Neural cell (in vitro differentiated cells): Measurements from ENCODE around the gene GBP2. TPM values are rescaled to one million over a fixed set of nuclear protein-coding genes. Genes with fewer than 3 reads are reported as not detected.

Experiments used
- H2AFZ ChIP-seq: fragments of 200-600, 300-800 bp; sonication (generic), shearing (Covaris generic); 2 replicates; pipeline ENCODE4 v1.6.0; 2014; ENCODE audit warnings: low read depth, mild to moderate bottlenecking, antibody characterized with exemption, low read length, moderate library complexity
- H3F3A ChIP-seq: fragments of 200-600 bp; shearing (Covaris generic); 2 replicates; pipeline ENCODE4 v1.6.1; 2016; ENCODE audit warnings: mild to moderate bottlenecking, moderate library complexity, mixed read lengths, antibody characterized with exemption, low read length; ENCODE audit not compliant: insufficient read depth, poor library complexity, severe bottlenecking
- H3K27ac ChIP-seq: fragments of 200-600, 300-800 bp; sonication (generic), shearing (Covaris generic); 2 replicates; pipeline ENCODE4 v1.5.1; 2014; ENCODE audit warnings: mild to moderate bottlenecking, low read length, moderate library complexity
- H3K27me3 ChIP-seq: fragments of 300-800, 200-600 bp; sonication (generic), shearing (Covaris generic); 2 replicates; pipeline ENCODE4 v1.6.0; 2014; ENCODE audit warnings: mild to moderate bottlenecking, low read depth, low read length, moderate library complexity; ENCODE audit not compliant: insufficient read depth
- H3K36me3 ChIP-seq: fragments of 300-800, 200-600 bp; sonication (generic), shearing (Covaris generic); 2 replicates; pipeline ENCODE4 v1.5.1; 2014; ENCODE audit warnings: mild to moderate bottlenecking, antibody characterized with exemption, low read length, moderate library complexity; ENCODE audit not compliant: insufficient read depth
- H3K4me2 ChIP-seq: fragments of 300-800, 200-600 bp; sonication (generic), shearing (Covaris generic); 2 replicates; pipeline ENCODE4 v1.6.0; 2014; ENCODE audit warnings: mild to moderate bottlenecking, low read length
- H3K4me3 ChIP-seq: fragments of 300-800, 200-600 bp; sonication (generic), shearing (Covaris generic); 2 replicates; pipeline ENCODE4 v1.5.1; 2014; ENCODE audit warnings: mild to moderate bottlenecking, low read length, moderate library complexity
- H3K79me2 ChIP-seq: fragments of 200-600 bp; shearing (Covaris generic); replicated peaks from 2 replicates; pipeline ENCODE4 v1.6.0; 2014; ENCODE audit warnings: mild to moderate bottlenecking, low read length, moderate library complexity; ENCODE audit not compliant: insufficient read depth
- H3K9ac ChIP-seq: fragments of 300-800, 200-600 bp; sonication (generic), shearing (Covaris generic); 2 replicates; pipeline ENCODE4 v1.6.1; 2016; ENCODE audit warnings: mild to moderate bottlenecking, low read length, mixed read lengths
- H3K9me2 ChIP-seq: fragments of 200-600 bp; shearing (Covaris generic); 2 replicates; pipeline ENCODE4 v1.6.1; 2016; ENCODE audit warnings: mild to moderate bottlenecking, low read length, mixed read lengths; ENCODE audit not compliant: insufficient read depth
- H3K9me3 ChIP-seq: fragments of 200-600, 300-800 bp; sonication (generic), shearing (Covaris generic); 2 replicates; pipeline ENCODE4 v1.6.1; 2016; ENCODE audit warnings: mild to moderate bottlenecking, mixed run types, low read length, moderate library complexity, mixed read lengths
- H4K20me1 ChIP-seq: fragments of 200-600 bp; shearing (Covaris generic); 2 replicates; pipeline ENCODE4 v1.6.1; 2016; ENCODE audit warnings: mild to moderate bottlenecking, mixed run types; ENCODE audit not compliant: insufficient read depth
- CTCF ChIP-seq: fragments of 450-650 bp; IDR thresholded peaks from 2 replicates; pipeline ENCODE4 v1.5.1; 2014; ENCODE audit warnings: antibody characterized with exemption, mild to moderate bottlenecking, moderate library complexity; ENCODE audit not compliant: poor library complexity, severe bottlenecking
- EP300 ChIP-seq: fragments of 450-650 bp; conservative IDR thresholded peaks from 2 replicates; pipeline ENCODE4 v1.6.1; 2014; ENCODE audit warnings: antibody characterized with exemption, mild to moderate bottlenecking, moderate library complexity; ENCODE audit not compliant: poor library complexity, severe bottlenecking
- EZH2 ChIP-seq: fragments of 200-600, 300-800 bp; shearing (Covaris generic), sonication (generic); IDR thresholded peaks from 2 replicates; pipeline ENCODE4 v1.6.1; 2014; ENCODE audit warnings: antibody characterized with exemption, low read length, borderline replicate concordance, mild to moderate bottlenecking; ENCODE audit not compliant: insufficient read depth, poor library complexity, severe bottlenecking
- MXI1 ChIP-seq: fragments of 450-650 bp; conservative IDR thresholded peaks from 2 replicates; pipeline ENCODE4 v1.6.1; 2014; ENCODE audit warnings: antibody characterized with exemption, mild to moderate bottlenecking; ENCODE audit not compliant: poor library complexity, severe bottlenecking
- POLR2AphosphoS5 ChIP-seq: IDR thresholded peaks from 2 replicates; pipeline ENCODE4 v1.6.1; 2012
- RAD21 ChIP-seq: fragments of 450-650 bp; conservative IDR thresholded peaks from 2 replicates; pipeline ENCODE4 v1.6.1; 2014; ENCODE audit warnings: antibody characterized with exemption, mild to moderate bottlenecking, moderate library complexity
- REST ChIP-seq: IDR thresholded peaks from 2 replicates; pipeline ENCODE4 v1.6.1; 2012; ENCODE audit warnings: borderline replicate concordance
- SMC3 ChIP-seq: fragments of 450-650 bp; conservative IDR thresholded peaks from 2 replicates; pipeline ENCODE4 v1.6.1; 2014; ENCODE audit warnings: antibody characterized with exemption, mild to moderate bottlenecking, moderate library complexity; ENCODE audit not compliant: poor library complexity
- TAF1 ChIP-seq: IDR thresholded peaks from 2 replicates; pipeline ENCODE4 v1.6.1; 2012; ENCODE audit warnings: low read depth
- polyA plus RNA-seq: library from polyadenylated mRNA; depleted of rRNA; stranded (reverse); fragments of >200 nt; gene quantifications from 2 replicates; pipeline ENCODE4 v1.2.3, GENCODE V29; 2014

GBP2 gene
- polyA plus RNA-seq, 1 donor from 2014 or later, result not detected

GRCh38 chr1:89069951-89070350 lies 56.0 kb downstream of the GBP2 start:
- Histone ChIP-seq H3K27ac (no peak overlapping the region), H2AFZ (no peak overlapping the region), H4K20me1 (no peaks in the 10 kb centered on the region), H3K9ac (no peak overlapping the region), H3K4me2 (no peak overlapping the region), H3F3A (no peaks in the 10 kb centered on the region), H3K4me3 (no peak overlapping the region), H3K27me3 (no peaks in the 10 kb centered on the region), H3K9me2 (no peaks in the 10 kb centered on the region), H3K79me2 (no peaks in the 10 kb centered on the region), H3K9me3 (no peaks in the 10 kb centered on the region), H3K36me3 (no peaks in the 10 kb centered on the region)
- no peak for TF ChIP-seq EZH2
- no peak for TF ChIP-seq RAD21

GRCh38 chr1:89068291-89068690 lies 57.6 kb downstream of the GBP2 start:
- H3K27ac ChIP-seq, result no peak overlapping the region
- H4K20me1 ChIP-seq, result no peaks in the 10 kb centered on the region
- H3K9me3 ChIP-seq, result no peaks in the 10 kb centered on the region
- no peaks in the 10 kb centered on the region for H3F3A ChIP-seq
- H2AFZ ChIP-seq, result no peak overlapping the region
- no peak overlapping the region for H3K4me2 ChIP-seq
- H3K79me2 ChIP-seq, result no peaks in the 10 kb centered on the region
- H3K4me3 ChIP-seq, result no peak overlapping the region
- H3K27me3 ChIP-seq, result no peaks in the 10 kb centered on the region
- no peak for TF ChIP-seq REST
- no peak for TF ChIP-seq RAD21
- no peaks in the 10 kb centered on the region for H3K36me3 ChIP-seq
- no peak overlapping the region for H3K9ac ChIP-seq
- no peaks in the 10 kb centered on the region for H3K9me2 ChIP-seq

- TF ChIP-seq POLR2AphosphoS5 (no peak), TAF1 (no peak), EZH2 (no peak), EP300 (no peak), RAD21 (no peak), MXI1 (no peak), CTCF (no peak), SMC3 (no peak), REST (no peak)
- no peaks in the 10 kb centered on the region for H3K79me2 ChIP-seq
- H4K20me1 ChIP-seq, result no peaks in the 10 kb centered on the region
- H3K27me3 ChIP-seq, result no peaks in the 10 kb centered on the region
- H3K4me3 ChIP-seq, result no peak within 1 kb of the TSS
- H3K9ac ChIP-seq, result no peak within 1 kb of the TSS
- no peaks in the 10 kb centered on the region for H3K9me2 ChIP-seq
- H3F3A ChIP-seq, result no peaks in the 10 kb centered on the region
- no peak within 1 kb of the TSS for H3K4me2 ChIP-seq
- no peaks in the 10 kb centered on the region for H3K9me3 ChIP-seq
- no peak within 1 kb of the TSS for H2AFZ ChIP-seq
- no peaks in the 10 kb centered on the region for H3K36me3 ChIP-seq
- H3K27ac ChIP-seq, result no peak within 1 kb of the TSS
Observed at GRCh38 chr1:89065079-89065868, 60.6 kb downstream of the GBP2 start, which contains the start of gene GBP1. GBP1 (minus strand) TSS chr1:89065208; CDS start chr1:89063234, 1,974 bp downstream.
